Measurements from ENCODE around the gene HHLA2.

The HHLA2 gene

GRCh38 chr3:108380128-108380795 lies 83.9 kb downstream of the HHLA2 start:
- TF ChIP-seq CTCF (IDR thresholded peaks at IDR 0.05; ENCODE audit: control insufficient read depth, extremely low read depth, insufficient read depth), result no peak
- no peak for DNase-seq (ENCODE audit: low read depth)
- no peak overlapping the region for H3K4me3 ChIP-seq (ENCODE audit: low read depth, low read length)

- no peak overlapping the region for H3K4me3 ChIP-seq (ENCODE audit: low read depth, low read length)
- no peak for TF ChIP-seq CTCF (IDR thresholded peaks at IDR 0.05; ENCODE audit: control insufficient read depth, extremely low read depth, insufficient read depth)
- no peak for DNase-seq (ENCODE audit: low read depth)
Measured at GRCh38 chr3:108381529-108382140, 85.3 kb downstream of the HHLA2 start.

- DNase-seq (ENCODE audit: low read depth), result peak; percentile 90
- no peak for TF ChIP-seq CTCF (IDR thresholded peaks at IDR 0.05; ENCODE audit: control insufficient read depth, extremely low read depth, insufficient read depth)
Measured at GRCh38 chr3:108383306-108383705, 87.0 kb downstream of the HHLA2 start.

GRCh38 chr3:108387063-108387462 lies 90.7 kb downstream of the HHLA2 start:
- DNase-seq (ENCODE audit: low read depth), result no peak
- H3K4me3 ChIP-seq (ENCODE audit: low read depth, low read length), result no peak overlapping the region
- no peak for TF ChIP-seq CTCF (IDR thresholded peaks at IDR 0.05; ENCODE audit: control insufficient read depth, extremely low read depth, insufficient read depth)

More at GRCh38 chr3:108383306-108383705, 87.0 kb downstream of the HHLA2 start:
- no peak overlapping the region for H3K4me3 ChIP-seq (ENCODE audit: low read depth, low read length)

- no peak for TF ChIP-seq CTCF (IDR thresholded peaks at IDR 0.05; ENCODE audit: control insufficient read depth, extremely low read depth, insufficient read depth)
- no peak overlapping the region for H3K4me3 ChIP-seq (ENCODE audit: low read depth, low read length)
- no peak for DNase-seq (ENCODE audit: low read depth)
Measured at GRCh38 chr3:108388136-108389132, 92.1 kb downstream of the HHLA2 start.

- H3K4me3 ChIP-seq (ENCODE audit: low read depth, low read length), result no peak overlapping the region
- DNase-seq (ENCODE audit: low read depth), result no peak
- TF ChIP-seq CTCF (IDR thresholded peaks at IDR 0.05; ENCODE audit: control insufficient read depth, extremely low read depth, insufficient read depth), result 0 out of 2 replicates have a peak, but pooled peaks have one; percentile 5
Measured at GRCh38 chr3:108389372-108389771, 93.0 kb downstream of the HHLA2 start.
